ENCODE data around the gene ZNF536.

The ZNF536 gene

DNA sequence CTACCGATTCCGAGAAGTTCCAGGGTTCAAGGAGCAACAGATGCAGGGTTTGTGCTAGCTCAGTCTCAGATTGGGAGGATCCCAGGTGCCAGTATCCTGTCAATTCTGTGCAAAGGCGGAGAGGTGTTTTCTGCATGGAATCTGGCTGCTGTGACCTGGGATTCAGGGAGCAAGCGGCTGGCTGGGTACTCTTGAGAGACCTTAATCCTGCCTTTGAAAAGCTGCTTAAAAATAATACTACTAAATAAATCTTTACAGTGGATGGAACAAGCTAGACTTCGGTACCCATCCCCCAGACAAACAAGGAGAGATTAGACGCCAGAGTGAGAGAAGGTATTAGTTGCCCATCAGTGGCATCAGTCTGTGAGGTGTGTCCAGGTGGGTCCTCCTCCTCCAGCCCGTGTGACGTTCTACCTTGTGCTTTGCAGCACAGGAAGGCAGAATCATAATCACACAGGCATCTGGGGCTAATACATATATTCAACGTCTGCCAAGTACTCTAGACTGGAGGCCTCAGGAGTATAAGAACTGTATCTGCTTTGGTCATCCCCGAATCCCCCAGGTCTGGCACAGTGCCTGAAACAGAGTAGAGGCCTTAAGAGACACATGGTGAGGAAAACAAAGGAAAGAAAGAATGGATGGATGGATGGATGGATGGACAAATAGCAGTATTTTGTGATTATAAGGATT, 230.6 kb downstream of the ZNF536 start:
- no peak overlapping the region for H3K4me3 ChIP-seq (ENCODE audit: low read length)
- DNase-seq (ENCODE audit: low read depth, low spot score), result no peak

DNA sequence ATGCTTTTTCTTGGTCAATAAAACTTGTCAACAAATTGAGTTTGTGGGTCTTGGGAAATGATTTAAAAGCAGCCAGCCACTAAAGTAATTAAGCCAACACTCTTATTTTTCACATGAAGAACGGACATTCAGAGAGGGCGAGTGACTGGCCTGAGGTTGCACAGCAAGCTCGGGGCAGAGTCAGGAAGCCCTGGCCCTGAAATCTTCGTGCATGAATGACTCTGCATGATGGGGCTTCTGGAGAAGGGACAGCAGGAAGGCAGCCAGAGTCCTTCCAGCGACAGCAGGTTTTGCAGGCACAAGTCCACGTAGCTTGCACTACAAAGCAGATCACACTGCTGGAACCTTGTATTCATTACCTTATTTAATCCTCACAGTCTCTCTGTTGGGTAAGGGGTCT, 232.5 kb downstream of the ZNF536 start:
- H3K4me3 ChIP-seq (ENCODE audit: low read length), result no peak overlapping the region
- DNase-seq (ENCODE audit: low read depth, low spot score), result no peak

DNA sequence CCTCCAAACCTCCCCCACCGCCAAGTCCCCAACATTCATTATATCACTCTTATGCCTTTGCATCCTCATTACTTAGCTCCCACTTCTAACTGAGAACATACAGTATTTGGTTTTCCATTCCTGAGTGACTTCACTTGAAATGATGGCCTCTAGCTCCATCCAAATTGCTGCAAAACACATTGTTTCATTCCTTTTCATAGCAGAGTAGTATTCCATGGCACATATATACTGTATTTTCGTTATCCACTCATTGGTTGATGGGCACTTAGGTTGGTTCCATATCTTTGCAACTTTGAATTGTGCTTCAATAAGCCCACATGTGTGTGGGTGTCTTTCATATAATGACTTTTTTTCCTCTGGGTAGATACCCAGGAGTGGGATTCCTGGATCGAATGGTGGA, 233.1 kb downstream of the ZNF536 start:
- no peak for DNase-seq (ENCODE audit: low read depth, low spot score)
- no peak overlapping the region for H3K4me3 ChIP-seq (ENCODE audit: low read length)

DNA sequence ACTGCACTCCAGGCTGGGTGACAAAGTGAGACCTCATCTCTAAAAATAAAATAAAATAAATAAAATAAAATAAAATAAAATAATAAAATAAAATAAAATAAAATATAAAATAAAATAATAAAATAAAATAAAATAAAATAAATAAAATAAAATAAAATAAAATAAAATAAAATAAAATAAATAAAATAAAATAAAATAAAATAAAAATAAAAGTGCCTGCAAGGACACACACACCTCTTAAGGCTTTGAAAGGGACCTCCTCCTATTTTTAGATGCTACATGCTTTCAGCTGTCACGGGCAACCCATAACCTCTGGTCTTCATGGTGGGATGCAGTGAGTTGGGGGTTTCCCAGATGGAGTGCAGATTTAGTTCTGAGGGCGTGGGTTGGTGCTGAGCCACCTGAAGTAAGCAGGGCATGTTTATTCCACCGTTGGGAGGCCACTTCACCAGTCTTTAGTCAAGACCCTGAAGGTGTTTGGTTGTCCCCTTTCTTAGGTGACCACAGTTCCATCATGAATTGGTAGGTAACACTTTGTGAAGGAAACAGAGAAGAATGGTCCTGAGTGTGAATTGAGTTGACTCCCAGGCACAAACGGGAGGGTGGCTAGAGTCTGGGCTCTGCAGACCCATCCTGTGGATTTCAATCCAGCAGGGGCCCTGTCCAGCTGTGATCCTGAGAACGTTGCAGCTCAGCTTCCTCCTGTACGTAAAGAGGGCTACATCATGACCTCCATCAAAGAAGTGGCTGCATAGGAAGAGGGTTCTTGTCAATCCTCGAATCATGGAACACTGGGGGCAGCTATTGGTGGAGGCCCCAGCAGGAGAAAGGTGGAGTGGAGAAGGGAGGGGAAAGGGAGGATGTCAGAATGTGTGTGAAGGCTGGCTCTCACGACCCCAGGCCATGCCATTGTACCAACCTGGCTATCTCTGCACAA, 234.2 kb downstream of the ZNF536 start:
- H3K4me3 ChIP-seq (ENCODE audit: low read length), result no peak overlapping the region

More for the DNA sequence above, 234.2 kb downstream of the ZNF536 start:
- DNase-seq (ENCODE audit: low read depth, low spot score), result no peak
